Dermis microvascular lymphatic vessel endothelial cell (primary cell): ENCODE data around the gene NETO1. TPM values are rescaled to one million over a fixed set of nuclear protein-coding genes. Genes with fewer than 3 reads are reported as not detected.
A peak's percentile ranks its signal among the peaks of the same experiment; 100 is the strongest.

Experiments used
- DNase-seq, 2 donors: peaks; one replicate each; pipeline versions ENCODE4 v3.0.0 to v3.0.0-alpha.2; 2010; ENCODE audit warnings: low read depth in 2 of 2
- total RNA-seq: library from RNA; depleted of rRNA; stranded (reverse); fragments of >200 nt; gene quantifications from 2 replicates; pipeline ENCODE4 v1.2.1, GENCODE V29; 2014

NETO1 gene
- total RNA-seq, 1 donor from 2014 or later: not detected

- no peak for DNase-seq
These were observed 20.9 kb downstream of the NETO1 start for GRCh38 chr18:72846736-72847533.

GRCh38 chr18:72843743-72844142 is 24.0 kb downstream of the NETO1 start:
- DNase-seq: no peak

DNA sequence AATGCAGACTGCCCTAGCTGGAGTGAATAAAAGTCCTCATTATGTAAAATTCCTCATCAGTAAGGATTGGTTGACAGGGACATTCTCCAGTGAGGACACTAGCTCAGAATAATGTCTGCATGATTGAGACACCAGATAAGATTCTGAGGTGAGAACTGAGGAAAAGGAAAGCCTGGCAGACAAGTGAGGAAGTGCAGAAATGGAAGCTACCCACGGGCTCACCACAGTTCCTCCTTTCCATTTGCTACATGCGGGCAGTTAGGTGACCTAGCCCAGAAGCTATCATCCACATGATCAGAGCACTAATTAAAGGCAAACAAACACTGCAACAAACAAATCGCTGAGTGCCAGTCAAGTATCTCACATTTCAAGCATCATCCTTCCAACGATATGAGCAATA is 27.7 kb downstream of the NETO1 start:
- no peak for DNase-seq

GRCh38 chr18:72834731-72835130 is 33.1 kb downstream of the NETO1 start:
- DNase-seq: no peak

DNA sequence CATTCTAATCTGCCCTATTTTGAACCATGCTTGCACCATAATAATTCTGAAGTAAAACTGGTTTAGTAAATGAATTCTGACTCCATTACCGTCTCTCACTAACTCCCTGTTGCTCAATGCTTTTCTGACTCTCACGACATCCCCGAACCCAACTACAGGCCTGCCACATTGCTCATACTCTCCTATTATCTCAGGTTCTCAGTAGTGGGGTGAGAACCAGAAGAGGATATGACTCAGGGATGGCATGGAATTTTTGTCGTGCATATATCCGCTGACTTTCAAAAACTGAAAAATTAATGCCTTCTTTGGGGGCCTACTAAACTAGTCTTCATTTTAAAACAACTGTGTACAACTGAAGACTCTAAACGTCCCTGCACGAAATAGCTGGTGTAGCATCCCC is 34.3 kb downstream of the NETO1 start:
- DNase-seq: no peak

DNA sequence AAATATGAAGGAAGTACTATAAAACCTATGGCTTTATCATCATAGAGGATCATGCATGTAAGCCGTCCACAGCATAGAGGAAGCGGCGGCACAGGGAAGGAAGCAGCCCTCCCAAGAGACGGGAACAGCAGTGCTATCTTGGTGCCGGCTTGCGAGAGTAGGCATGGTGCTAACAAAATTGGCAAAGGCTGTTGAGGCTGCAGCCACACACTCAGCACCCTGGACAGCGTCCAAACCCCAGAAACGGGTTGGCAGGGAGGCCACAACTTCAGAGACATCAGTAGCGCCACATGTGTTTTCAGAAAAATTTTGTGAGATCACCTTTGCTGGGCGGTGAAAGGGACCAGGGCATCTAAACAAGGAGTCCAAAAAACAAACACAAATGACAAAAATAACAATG is 37.7 kb downstream of the NETO1 start:
- no peak for DNase-seq

DNA sequence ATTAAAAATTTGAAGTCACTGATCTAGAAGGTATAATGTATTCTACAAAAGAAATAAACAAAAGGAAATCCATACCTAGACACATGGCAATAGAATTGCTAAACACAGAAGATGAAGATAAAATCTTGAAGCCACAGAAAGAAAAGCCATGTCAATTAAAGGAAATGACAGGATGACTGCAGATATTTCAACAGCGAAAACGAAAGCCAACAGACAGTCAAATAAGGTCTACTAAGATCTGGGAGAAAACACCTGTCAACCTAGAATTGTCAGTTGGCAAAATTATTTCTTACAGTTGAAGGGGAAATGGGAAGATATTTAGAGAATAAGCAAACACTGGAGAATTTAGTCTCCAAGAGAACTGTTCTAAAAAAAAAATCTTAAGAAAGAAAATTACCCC is 39.2 kb downstream of the NETO1 start:
- no peak for DNase-seq

DNA sequence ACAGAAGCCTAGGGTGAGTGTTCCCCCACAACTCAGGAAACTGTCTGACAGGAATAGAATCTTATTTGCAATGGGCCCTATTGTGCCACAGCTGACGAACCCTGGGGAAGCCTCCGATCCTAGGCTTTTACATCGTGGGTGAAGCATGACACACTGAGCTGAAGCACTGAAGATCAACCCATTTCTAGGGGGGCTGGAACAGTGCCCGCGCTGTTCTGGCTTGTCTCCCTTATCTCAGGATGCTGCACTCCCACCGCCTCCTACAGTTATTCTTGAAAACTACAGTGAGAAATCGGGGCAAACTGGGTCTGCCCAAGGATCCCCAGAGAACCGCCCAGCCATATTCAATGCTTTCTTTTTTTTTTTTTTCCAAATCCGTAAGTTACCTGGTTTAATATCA is 41.1 kb downstream of the NETO1 start:
- DNase-seq: no peak

DNA sequence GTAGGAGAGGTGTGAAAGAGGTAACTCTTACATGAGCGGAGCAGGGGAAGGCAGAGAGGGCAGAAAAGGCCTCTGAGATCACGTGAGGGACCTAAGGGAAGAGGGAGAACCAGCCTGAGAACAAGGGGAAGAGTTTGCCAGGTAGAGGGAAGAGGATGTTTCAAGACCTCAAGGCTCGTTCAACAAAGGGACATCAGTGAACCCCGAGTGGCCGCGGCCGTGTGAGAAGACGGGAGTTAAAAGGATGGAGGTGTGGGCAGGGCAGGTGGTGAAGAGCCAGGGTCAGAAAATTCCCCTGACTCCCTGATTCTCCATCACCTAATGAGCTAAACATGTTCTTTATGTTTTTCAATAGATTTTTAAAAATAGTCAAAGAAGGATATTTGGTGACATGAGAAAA is 44.4 kb downstream of the NETO1 start:
- no peak for DNase-seq

DNA sequence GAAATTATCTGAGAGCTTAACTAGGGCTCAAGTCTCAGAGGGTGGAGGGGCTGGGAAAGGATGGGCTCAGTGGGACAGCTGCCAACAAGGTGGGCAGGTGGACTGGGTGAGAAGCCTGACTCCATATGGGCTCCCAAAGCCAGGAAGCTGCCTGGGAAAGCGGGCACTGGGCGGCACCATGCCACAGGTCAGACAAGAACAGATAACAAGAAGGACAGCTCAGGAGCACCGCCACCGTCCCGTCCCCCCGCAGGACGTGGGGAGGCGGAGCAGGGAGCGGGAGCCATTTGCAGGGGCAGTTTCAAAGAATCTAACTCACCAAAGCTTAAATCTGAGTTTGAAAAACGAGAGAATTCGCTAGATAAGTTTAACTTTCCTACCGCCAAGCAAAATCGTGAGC is 45.6 kb downstream of the NETO1 start:
- no peak for DNase-seq

GRCh38 chr18:72820571-72820970 is 47.2 kb downstream of the NETO1 start:
- DNase-seq: no peak

DNA sequence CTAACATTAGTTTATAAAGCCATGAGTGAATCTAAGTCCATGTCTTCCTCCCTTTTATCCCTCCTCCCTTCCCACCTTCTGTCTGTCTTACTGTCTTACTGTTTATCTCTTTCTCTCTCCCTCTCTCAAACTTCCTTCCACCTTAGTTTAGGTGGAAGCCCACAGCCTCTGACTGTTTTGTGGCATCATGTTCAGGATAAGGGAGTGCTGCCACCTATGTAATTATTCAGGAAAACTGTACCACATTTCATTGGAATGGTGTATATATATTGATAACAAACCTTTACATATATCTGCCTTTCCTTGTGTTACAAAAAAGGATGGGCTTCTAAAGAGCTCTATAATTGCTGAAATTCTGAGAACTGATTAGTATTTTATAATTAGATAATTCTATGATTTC is 48.7 kb downstream of the NETO1 start:
- no peak for DNase-seq

GRCh38 chr18:72811047-72811446 is 56.7 kb downstream of the NETO1 start:
- DNase-seq: no peak

- DNase-seq: no peak
These were observed 59.1 kb downstream of the NETO1 start for GRCh38 chr18:72808680-72809079.

DNA sequence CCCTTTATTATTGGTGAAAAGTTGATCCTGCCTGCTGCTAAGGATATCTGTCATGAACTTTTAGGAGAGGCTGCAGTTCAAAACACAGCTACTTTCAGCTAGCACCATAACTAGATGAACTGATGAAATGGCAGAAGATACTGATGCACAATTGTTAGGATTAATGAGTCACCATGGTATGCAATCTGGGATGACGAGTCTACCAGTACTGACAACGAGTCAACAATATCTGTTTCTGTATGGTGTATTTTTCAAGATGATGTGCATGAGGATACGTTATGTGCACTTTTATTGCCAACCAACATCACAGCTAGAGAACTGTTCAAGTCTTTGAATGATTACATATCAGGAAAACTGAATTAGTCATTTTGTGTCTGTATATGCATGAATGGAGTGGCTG is 68.7 kb downstream of the NETO1 start:
- no peak for DNase-seq

DNA sequence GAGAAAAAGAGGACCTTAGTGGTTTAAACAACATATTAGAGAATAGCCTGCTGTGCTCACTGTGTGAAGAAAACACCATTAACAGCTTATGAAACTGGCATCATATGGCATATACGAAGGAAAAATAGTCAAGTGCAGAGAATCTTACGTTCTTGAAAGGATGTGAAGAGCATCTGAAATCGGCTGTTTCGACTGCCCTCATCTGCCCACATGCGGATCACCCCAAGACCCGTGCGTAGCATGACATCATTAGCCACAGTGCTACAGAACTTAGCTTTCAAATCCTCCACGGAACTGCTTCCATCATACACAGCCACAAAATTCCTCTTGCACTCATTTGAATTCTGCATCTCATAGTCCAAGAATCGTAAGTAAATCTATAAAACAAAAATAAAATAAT is 84.3 kb downstream of the NETO1 start:
- no peak for DNase-seq

DNA sequence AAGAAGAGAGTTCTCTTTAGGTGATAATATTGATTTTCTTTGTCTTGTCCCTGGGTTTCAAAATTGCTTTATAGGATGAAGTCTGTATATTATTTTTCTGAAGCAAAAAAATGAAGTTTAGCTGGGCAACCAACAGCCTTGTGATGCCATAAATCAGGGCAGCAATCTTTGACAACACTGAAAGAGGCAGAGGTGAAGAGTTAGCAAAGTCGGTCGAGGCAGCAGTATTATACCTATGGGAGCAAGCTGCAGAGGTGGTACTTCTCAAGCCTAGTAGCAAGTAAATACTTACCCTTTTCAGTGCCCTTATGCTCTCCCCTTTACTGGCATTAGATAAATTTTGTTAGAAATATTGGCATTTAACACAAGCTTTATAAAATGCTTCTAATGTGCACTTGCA is 92.9 kb downstream of the NETO1 start:
- no peak for DNase-seq

GRCh38 chr18:72772916-72773315 is 94.9 kb downstream of the NETO1 start:
- no peak for DNase-seq

DNA sequence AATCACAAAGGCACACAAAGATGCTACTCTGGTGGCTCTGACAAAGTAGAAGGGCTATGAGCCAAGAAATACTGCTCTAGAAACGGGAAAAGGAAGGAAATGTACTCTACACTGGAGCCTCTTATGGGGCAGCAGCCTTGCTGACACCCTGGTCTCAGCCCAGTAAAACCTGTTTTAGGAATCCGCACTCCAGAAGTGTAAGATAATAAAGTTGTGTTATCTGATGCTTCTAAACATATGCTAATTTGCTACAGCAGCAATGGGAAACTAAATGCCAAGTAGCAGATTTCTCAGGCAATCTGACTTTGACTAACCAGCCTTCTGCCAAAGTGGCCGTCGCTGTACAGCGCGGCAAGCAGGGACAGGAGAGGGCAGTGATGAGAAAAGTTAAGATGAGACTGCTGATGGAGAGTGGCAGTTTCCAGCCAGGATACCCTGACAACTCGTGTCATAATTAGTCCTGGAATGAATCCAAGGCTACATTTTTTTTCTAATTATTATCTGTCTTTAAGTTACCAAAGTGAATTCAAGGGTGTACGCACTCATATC is 99.0 kb downstream of the NETO1 start:
- no peak for DNase-seq

DNA sequence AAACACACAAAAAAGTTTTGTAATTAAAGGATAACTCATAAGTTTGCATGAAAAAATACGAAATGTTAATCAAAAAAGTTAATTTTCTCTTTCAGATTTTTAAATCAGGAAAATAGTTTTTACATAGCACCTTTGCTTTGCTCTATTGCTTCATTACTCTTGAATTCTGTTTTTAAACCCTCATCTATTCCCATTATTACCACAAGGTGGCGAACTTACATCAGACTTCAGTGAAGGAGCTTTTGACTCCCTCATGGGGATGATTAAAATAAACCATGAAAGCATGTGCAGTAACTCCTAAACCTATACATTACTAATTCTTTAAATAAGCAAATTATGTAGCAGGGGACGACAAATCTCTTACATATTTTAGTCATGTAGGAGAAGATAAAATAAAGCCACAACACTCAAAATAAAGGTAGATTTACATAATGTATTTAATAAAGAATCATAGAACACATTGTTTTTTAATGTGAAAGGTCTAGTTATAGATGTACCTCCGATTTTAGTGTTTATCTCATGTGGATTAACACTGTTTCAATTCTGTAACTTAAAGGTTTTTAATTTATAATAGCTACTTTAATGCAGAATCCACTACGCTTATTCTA is 105.2 kb downstream of the NETO1 start:
- DNase-seq: peak; percentile 33 to 47

- no peak for DNase-seq
These were observed 115.6 kb downstream of the NETO1 start for GRCh38 chr18:72752220-72752619.

- no peak for DNase-seq
These were observed 125.8 kb downstream of the NETO1 start for GRCh38 chr18:72742002-72742401.

- DNase-seq: no peak
These were observed 129.7 kb downstream of the NETO1 start for GRCh38 chr18:72738136-72738535.
